Mammary epithelial cell (primary cell): Measurements from ENCODE around the gene LTV1.

Experiments used
- EZH2 ChIP-seq: IDR thresholded peaks from 2 replicates; pipeline ENCODE4 v1.6.1; 2012; ENCODE audit warnings: low read length, inconsistent platforms, borderline replicate concordance
- TF ChIP-seq, protein P1 (sequence below), 2 donors: IDR thresholded peaks in 1 of 2; conservative IDR thresholded peaks in 1 of 2; 2 replicates each; pipeline ENCODE4 v1.5.1; 2011 to 2012; ENCODE audit warnings: inconsistent platforms in 2 of 2, low read length in 2 of 2, mild to moderate bottlenecking in 2 of 2, control low read depth in 1 of 2, low read depth in 1 of 2; ENCODE audit not compliant: insufficient read depth in 1 of 2; ENCODE audit errors: extremely low read depth in 1 of 2

GRCh38 chr6:143807103-143807772 lies 35.9 kb upstream of the LTV1 start:
- TF ChIP-seq, protein P1, sequence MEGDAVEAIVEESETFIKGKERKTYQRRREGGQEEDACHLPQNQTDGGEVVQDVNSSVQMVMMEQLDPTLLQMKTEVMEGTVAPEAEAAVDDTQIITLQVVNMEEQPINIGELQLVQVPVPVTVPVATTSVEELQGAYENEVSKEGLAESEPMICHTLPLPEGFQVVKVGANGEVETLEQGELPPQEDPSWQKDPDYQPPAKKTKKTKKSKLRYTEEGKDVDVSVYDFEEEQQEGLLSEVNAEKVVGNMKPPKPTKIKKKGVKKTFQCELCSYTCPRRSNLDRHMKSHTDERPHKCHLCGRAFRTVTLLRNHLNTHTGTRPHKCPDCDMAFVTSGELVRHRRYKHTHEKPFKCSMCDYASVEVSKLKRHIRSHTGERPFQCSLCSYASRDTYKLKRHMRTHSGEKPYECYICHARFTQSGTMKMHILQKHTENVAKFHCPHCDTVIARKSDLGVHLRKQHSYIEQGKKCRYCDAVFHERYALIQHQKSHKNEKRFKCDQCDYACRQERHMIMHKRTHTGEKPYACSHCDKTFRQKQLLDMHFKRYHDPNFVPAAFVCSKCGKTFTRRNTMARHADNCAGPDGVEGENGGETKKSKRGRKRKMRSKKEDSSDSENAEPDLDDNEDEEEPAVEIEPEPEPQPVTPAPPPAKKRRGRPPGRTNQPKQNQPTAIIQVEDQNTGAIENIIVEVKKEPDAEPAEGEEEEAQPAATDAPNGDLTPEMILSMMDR (conservative IDR thresholded peaks at IDR 0.05 in 1 of 2, IDR thresholded peaks at IDR 0.05 in 1 of 2; ENCODE audit: extremely low read depth in 1 of 2, insufficient read depth in 1 of 2, low read depth in 1 of 2, low read length in 2 of 2), result no peak
- no peak for TF ChIP-seq EZH2
